Gastrocnemius medialis (tissue), 4 donors: ENCODE results near the gene CLASP1.
"Not testable (repeated sequence)": the region's sequence is repeated elsewhere in the genome, so short reads cannot be mapped to it uniquely, and the experiment has no call there.

Experiments
- CTCF ChIP-seq, 5 experiments: fragments of 450-650 bp in 3 of 5; fragments of 200-600 bp in 2 of 5; sonication (generic) in 2 of 5; IDR thresholded peaks in 4 of 5; conservative IDR thresholded peaks in 1 of 5; 1 replicate in 4 of 5; 2 replicates in 1 of 5; pipeline ENCODE4 v1.5.1; 2016 to 2019; ENCODE audit warnings: antibody characterized with exemption in 5 of 5, mild to moderate bottlenecking in 3 of 5, moderate library complexity in 3 of 5
- POLR2A ChIP-seq, 2 donors: fragments of 450-650 bp; IDR thresholded peaks; one replicate each; pipeline ENCODE4 v1.6.1; 2017; ENCODE audit warnings: antibody characterized with exemption in 2 of 2, mild to moderate bottlenecking in 2 of 2, moderate library complexity in 2 of 2

GRCh38 chr2:121552477-121553180, 96.6 kb downstream of the CLASP1 start:
- not testable (repeated sequence) for TF ChIP-seq POLR2A (IDR thresholded peaks at IDR 0.05); CTCF (IDR thresholded peaks at IDR 0.05 in 4 of 5, conservative IDR thresholded peaks at IDR 0.05 in 1 of 5)
